ENCODE data around the gene SP5. TPM values are rescaled to one million over a fixed set of nuclear protein-coding genes. Genes with fewer than 3 reads are reported as not detected.

The SP5 gene
- total RNA-seq, 1 donor from 2014 or later = 1.8 TPM

- no peak for TF ChIP-seq CTCF (IDR thresholded peaks at IDR 0.05; ENCODE audit: partially characterized antibody, unreplicated experiment)
- DNase-seq = no peak
- H3K27me3 Mint-ChIP-seq (ENCODE audit: unreplicated experiment) = no peaks in the 10 kb centered on the region
- H3K4me1 Mint-ChIP-seq (ENCODE audit: low read depth, unreplicated experiment) = peaks cover 10% of the 10 kb centered on the region
- no peak overlapping the region for H3K4me3 Mint-ChIP-seq (ENCODE audit: unreplicated experiment)
- no peaks in the 10 kb centered on the region for H3K36me3 Mint-ChIP-seq (ENCODE audit: unreplicated experiment)
- H3K9me3 Mint-ChIP-seq (ENCODE audit: unreplicated experiment) = no peaks in the 10 kb centered on the region
- H3K27ac Mint-ChIP-seq (ENCODE audit: unreplicated experiment) = no peak overlapping the region
Observed at GRCh38 chr2:170675701-170676100, 39.4 kb upstream of the SP5 start.

- Mint-ChIP-seq H3K36me3 (ENCODE audit: unreplicated experiment) (no peaks in the 10 kb centered on the region), H3K27ac (ENCODE audit: unreplicated experiment) (no peak overlapping the region), H3K4me1 (ENCODE audit: low read depth, unreplicated experiment) (peaks cover 18% of the 10 kb centered on the region), H3K27me3 (ENCODE audit: unreplicated experiment) (no peaks in the 10 kb centered on the region), H3K9me3 (ENCODE audit: unreplicated experiment) (no peaks in the 10 kb centered on the region), H3K4me3 (ENCODE audit: unreplicated experiment) (no peak overlapping the region)
- no peak for DNase-seq
- no peak for TF ChIP-seq CTCF (IDR thresholded peaks at IDR 0.05; ENCODE audit: partially characterized antibody, unreplicated experiment)
Observed at GRCh38 chr2:170679607-170680079, 35.5 kb upstream of the SP5 start.

GRCh38 chr2:170680172-170680941 lies 34.8 kb upstream of the SP5 start:
- H3K27me3 Mint-ChIP-seq (ENCODE audit: unreplicated experiment) = no peaks in the 10 kb centered on the region
- TF ChIP-seq CTCF (IDR thresholded peaks at IDR 0.05; ENCODE audit: partially characterized antibody, unreplicated experiment) = no peak
- H3K36me3 Mint-ChIP-seq (ENCODE audit: unreplicated experiment) = no peaks in the 10 kb centered on the region
- peaks cover 1% of the 10 kb centered on the region for H3K9me3 Mint-ChIP-seq (ENCODE audit: unreplicated experiment)
- peaks cover 22% of the 10 kb centered on the region for H3K4me1 Mint-ChIP-seq (ENCODE audit: low read depth, unreplicated experiment)
- no peak for DNase-seq
- H3K4me3 Mint-ChIP-seq (ENCODE audit: unreplicated experiment) = no peak overlapping the region
- H3K27ac Mint-ChIP-seq (ENCODE audit: unreplicated experiment) = no peak overlapping the region

GRCh38 chr2:170681311-170681710 lies 33.8 kb upstream of the SP5 start:
- Mint-ChIP-seq H3K36me3 (ENCODE audit: unreplicated experiment) (no peaks in the 10 kb centered on the region), H3K4me1 (ENCODE audit: low read depth, unreplicated experiment) (peaks cover 27% of the 10 kb centered on the region), H3K27me3 (ENCODE audit: unreplicated experiment) (no peaks in the 10 kb centered on the region), H3K9me3 (ENCODE audit: unreplicated experiment) (peaks cover 1% of the 10 kb centered on the region), H3K4me3 (ENCODE audit: unreplicated experiment) (no peak overlapping the region), H3K27ac (ENCODE audit: unreplicated experiment) (no peak overlapping the region)
- TF ChIP-seq CTCF (IDR thresholded peaks at IDR 0.05; ENCODE audit: partially characterized antibody, unreplicated experiment) = no peak
- no peak for DNase-seq

GRCh38 chr2:170685591-170685990 lies 29.5 kb upstream of the SP5 start:
- H3K9me3 Mint-ChIP-seq (ENCODE audit: unreplicated experiment) = peaks cover 3% of the 10 kb centered on the region
- no peak for TF ChIP-seq CTCF (IDR thresholded peaks at IDR 0.05; ENCODE audit: partially characterized antibody, unreplicated experiment)
- no peaks in the 10 kb centered on the region for H3K36me3 Mint-ChIP-seq (ENCODE audit: unreplicated experiment)
- no peaks in the 10 kb centered on the region for H3K27me3 Mint-ChIP-seq (ENCODE audit: unreplicated experiment)
- no peak overlapping the region for H3K4me3 Mint-ChIP-seq (ENCODE audit: unreplicated experiment)
- DNase-seq = peak; percentile 42
- H3K27ac Mint-ChIP-seq (ENCODE audit: unreplicated experiment) = peak overlapping the region; percentile 44
- peaks cover 16% of the 10 kb centered on the region for H3K4me1 Mint-ChIP-seq (ENCODE audit: low read depth, unreplicated experiment)
